Motor neuron (in vitro differentiated cells): ENCODE measurements around the gene LMAN1. TPM values are rescaled to one million over a fixed set of nuclear protein-coding genes. Genes with fewer than 3 reads are reported as not detected.
A peak's percentile ranks its signal among the peaks of the same experiment; 100 is the strongest.

Source experiments
- ATAC-seq, 8 experiments: fragments of 200-7000 bp; cut with Tn5 transposase; replicated peaks in 6 of 8; 2 replicates each; pipeline ENCODE4 v1.8.0; 2021; ENCODE audit warnings: mild to moderate bottlenecking in 8 of 8, moderate library complexity in 8 of 8
- H3K27ac ChIP-seq, 2 donors: fragments of 250-450 bp; sonication (Bioruptor Pico); 2 replicates each; pipeline ENCODE4 v1.9.0; 2021; ENCODE audit warnings: antibody characterized with exemption in 2 of 2, mild to moderate bottlenecking in 2 of 2, moderate library complexity in 1 of 2
- H3K4me1 ChIP-seq, 2 donors: fragments of 250-450 bp; sonication (Bioruptor Pico); replicated peaks in 1 of 2; 2 replicates each; pipeline ENCODE4 v1.6.1; 2021; ENCODE audit warnings: antibody characterized with exemption in 2 of 2, mild to moderate bottlenecking in 2 of 2, moderate library complexity in 1 of 2
- H3K4me3 ChIP-seq, 5 donors: fragments of 250-450 bp; sonication (Bioruptor Pico); 2 replicates each; pipeline ENCODE4 v1.9.0; 2021; ENCODE audit warnings: antibody characterized with exemption in 5 of 5, mild to moderate bottlenecking in 5 of 5, moderate library complexity in 4 of 5
- WGBS, 10 experiments: fragments of 450-650 bp; shearing (Covaris generic); methylation state at CpG; one replicate each; pipeline ENCODE4 v1.0.0; 2022; 5-methylcytosine and 5-hydroxymethylcytosine counted together
- in situ Hi-C, 9 experiments: fragments of 400-800 bp; cut with MboI; loops; one replicate each; pipeline ENCODE4 v1.15.0; 2021; ENCODE audit warnings: low sequenced_read_pairs in 9 of 9, low pct_unique_long_range_greater_than_20kb in 2 of 9; ENCODE audit not compliant: unreplicated experiment in 9 of 9
- total RNA-seq, 8 experiments: library from RNA; unstranded; fragments of 300-600 nt; gene quantifications; 2 replicates each; pipeline versions ENCODE4 v1.2.3 to v1.2.4, GENCODE V29; 2022

Gene LMAN1
- total RNA-seq, 8 experiments from 2014 or later = 46.4 to 154 (median 86.4) TPM

DNA sequence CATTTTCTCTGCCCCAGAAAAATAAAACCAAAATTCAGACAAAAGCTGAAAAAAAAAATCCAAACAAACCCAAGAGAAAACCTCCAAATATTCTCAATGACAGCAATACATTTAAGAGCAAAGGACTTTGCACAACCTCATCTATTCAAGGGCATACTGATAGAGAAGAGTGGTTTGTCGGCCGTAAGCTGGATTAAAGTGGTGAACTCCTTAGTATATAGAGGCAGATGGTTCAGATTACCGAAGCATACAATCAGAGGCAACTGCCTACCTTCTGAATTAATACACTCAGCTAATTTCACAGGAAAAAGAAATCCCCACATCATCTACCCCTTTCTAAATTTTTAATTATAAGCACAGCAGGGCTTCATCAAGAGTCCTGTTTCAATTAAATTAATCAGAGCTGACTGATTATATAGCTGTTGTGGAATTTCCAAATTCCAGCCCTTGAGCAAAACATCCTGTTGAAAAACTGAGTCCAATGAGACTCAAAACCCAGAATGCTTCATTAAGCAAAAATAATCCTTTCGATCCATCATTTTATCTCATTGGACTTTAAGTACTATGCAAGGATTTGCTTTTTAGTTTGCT, 40.5 kb downstream of the LMAN1 start, which contains the start of gene CPLX4:
TSS of gene CPLX4 (minus strand) at position 190 of the 591 bp plus-strand sequence. CDS start at position 3, 187 bp downstream.
- no peak within 1 kb of the TSS for H3K27ac ChIP-seq
- in situ Hi-C loops = loop anchor here in 1 of 9 experiments (10.0 kb wide), 1 partner anchor 76 kb away; no protein-coding TSS in a partner anchor
- H3K4me3 ChIP-seq = no peak within 1 kb of the TSS
- ATAC-seq = no peak
- 0 to 100% (median 82%) methylated on average over 1 to 4 of the region's 4 CpGs for WGBS, 10 experiments
- H3K4me1 ChIP-seq = no peaks in the 10 kb centered on the region

DNA sequence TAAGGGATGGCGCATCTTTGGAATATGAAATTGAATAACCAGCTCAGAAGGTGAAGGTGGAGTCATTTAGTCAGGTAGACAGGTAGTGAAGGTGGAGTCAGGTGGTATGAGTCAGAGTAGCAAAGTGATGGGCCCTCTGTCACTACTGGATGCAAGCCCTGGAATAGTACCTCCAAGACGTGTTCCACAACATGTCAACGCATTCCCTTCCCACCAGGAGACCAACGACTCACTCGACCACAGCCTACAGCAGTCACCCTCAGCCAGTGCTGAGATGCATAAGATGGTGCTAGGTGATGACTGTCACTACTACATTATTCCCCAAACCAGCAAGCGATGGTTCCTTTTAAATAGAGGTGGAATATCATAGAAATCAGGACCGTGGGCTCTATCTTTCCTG, 47.4 kb downstream of the LMAN1 start:
- in situ Hi-C loops = loop anchor here in 1 of 9 experiments (10.0 kb wide), 1 partner anchor 83 kb away; no protein-coding TSS in a partner anchor
- Histone ChIP-seq H3K4me3 (no peak overlapping the region), H3K27ac (no peak overlapping the region), H3K4me1 (no peaks in the 10 kb centered on the region)
- 20 to 95% (median 79%) methylated on average over 1 to 7 of the region's 7 CpGs; no CpG with 5 or more reads in 2 of the 10 experiments for WGBS, 10 experiments
- no peak for ATAC-seq

DNA sequence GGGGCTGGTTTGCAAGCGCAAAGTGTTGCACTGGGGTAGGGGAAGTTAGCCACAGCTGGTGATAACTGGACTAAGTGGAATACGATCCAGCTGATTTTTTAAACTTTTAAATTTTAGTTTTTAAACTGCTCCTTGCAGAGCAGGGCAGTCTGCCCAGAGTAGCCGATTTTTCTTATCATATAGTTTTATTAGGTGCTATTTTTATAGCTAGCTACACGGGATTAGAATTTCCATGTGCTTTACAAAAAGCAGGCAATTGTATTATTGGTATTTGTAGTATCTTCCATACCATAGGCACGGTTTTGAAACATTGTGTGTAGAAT, 50.2 kb downstream of the LMAN1 start:
- 0 to 73% (median 18%) methylated on average over 1 to 4 of the region's 5 CpGs; no CpG with 5 or more reads in 2 of the 10 experiments for WGBS, 10 experiments
- in situ Hi-C loops = no loop called here
- peak overlapping the region; percentile 20 to 33 (median 28) for H3K4me3 ChIP-seq
- peak in 3 of 8 experiments; percentile 65 to 71 (median 67) for ATAC-seq
- H3K4me1 ChIP-seq = no peaks in the 10 kb centered on the region
- H3K27ac ChIP-seq = no peak overlapping the region

DNA sequence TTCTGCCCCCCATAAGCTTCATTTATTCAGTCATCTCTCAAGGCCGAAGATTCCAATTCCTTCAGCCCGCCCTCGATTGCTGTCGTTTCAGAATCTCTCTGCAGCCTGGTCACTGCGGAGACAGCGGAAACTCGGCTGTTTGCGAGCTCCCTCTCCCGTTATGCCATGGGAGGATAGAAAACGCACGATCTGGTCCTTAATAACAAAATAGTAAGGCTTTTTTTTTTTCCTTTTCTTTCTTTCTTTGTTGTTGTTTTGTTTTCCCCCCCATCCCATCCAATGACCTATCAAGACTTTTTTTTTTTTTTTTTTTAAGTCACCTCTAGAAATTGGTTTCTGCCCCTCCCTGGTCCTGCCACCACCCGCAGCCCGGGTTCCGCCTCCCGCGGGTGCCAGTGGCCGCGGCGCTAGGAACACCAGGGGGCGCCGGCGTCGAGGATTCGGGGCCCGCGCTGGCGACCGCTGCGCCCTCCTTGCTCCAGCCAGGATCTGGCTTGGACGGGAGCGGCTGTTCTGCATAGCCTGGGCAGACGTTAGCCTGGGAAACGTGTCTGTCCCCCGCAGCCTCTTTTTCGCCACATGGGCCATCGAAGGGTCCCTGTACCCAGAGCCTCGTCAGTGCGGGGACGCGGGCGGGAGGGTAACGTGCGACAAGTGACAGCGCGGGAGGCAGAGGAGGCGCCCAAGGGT, 50.7 kb downstream of the LMAN1 start:
- peak overlapping the region; percentile 20 to 33 (median 28) for H3K4me3 ChIP-seq
- no peak overlapping the region for H3K27ac ChIP-seq
- in situ Hi-C loops = no loop called here
- ATAC-seq = peak; percentile 98 to 100 (median 99)
- 0 to 14% (median 1%) methylated on average over 2 to 31 of the region's 46 CpGs; no CpG with 5 or more reads in 1 of the 10 experiments for WGBS, 10 experiments
- H3K4me1 ChIP-seq = no peaks in the 10 kb centered on the region

DNA sequence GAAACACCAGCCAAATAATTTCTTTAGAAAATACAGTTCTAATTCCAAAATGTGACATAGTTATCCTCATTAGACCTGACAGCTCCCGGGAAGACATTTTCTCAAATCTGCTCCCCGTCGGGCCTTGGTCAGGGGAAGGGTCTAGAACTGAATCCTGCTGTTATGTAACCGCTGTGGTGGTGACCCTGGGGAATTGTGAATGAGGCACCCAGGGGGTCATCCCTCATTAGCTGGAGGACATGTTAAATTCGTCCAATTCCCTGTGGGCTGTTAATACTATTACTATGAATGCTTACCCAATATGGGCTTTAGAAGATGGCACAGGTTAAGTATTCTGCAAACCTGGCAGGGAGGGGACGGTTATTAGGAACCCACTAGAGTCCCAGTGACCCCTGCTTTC, 52.4 kb downstream of the LMAN1 start:
- in situ Hi-C loops = no loop called here

DNA sequence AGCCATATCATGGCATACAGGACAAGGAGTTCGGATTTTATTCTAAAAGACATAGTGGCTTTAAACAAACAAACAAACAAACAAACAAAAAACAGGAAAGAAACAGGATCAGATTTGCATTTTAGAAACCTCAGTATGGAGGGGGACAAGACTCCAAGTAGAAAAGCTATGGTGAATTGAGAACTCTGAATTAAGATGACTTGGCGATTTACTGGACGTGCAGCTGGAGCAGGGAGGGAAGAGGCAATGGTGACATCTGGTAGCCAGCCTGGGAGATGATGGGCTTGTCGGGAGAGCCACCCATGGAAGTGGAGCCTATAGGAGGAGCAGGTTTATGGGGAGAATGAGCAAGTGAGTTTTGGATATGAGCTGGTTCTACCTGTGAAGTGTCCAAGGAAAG, 53.8 kb downstream of the LMAN1 start:
- in situ Hi-C loops = no loop called here
- Histone ChIP-seq H3K4me3 (no peak overlapping the region), H3K4me1 (no peaks in the 10 kb centered on the region), H3K27ac (no peak overlapping the region)
- ATAC-seq = peak in 1 of 8 experiments; percentile 29
- 17 to 83% (median 59%) methylated on average over 1 to 4 of the region's 4 CpGs for WGBS, 10 experiments

More for the DNA sequence above, 52.4 kb downstream of the LMAN1 start:
- H3K4me3 ChIP-seq = no peak overlapping the region
- no peaks in the 10 kb centered on the region for H3K4me1 ChIP-seq
- WGBS, 10 experiments = 40 to 100% (median 73%) methylated on average over 1 to 6 of the region's 6 CpGs; no CpG with 5 or more reads in 2 of the 10 experiments
- H3K27ac ChIP-seq = no peak overlapping the region
- ATAC-seq = no peak

DNA sequence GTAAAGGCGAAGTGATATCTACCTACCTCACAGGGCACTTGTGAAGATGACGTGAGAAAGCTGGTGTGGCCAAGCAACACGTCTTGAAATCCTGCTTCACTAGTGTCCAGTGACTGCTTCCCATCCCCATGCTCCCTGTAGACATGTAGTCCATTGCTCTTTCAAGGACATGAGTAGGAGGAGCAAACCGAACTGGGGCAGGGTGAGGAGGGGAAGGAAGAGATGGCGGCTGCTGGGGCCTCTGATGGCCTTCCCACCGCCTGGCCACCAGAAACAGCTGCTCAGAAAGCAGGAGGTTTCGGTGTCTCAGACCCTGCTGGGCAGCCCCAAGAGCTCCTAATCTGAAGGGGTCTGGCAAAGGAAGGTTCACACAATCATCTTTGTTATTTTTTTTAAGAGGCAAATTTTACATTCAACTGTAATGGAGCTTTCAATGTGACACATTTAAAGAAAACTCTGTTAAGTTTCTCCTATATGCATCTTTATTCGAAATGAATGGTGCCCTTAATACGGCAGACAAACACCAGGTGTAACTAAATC, 55.3 kb downstream of the LMAN1 start:
- in situ Hi-C loops = no loop called here
- ATAC-seq = no peak
- Histone ChIP-seq H3K4me1 (no peaks in the 10 kb centered on the region), H3K27ac (no peak overlapping the region), H3K4me3 (no peak overlapping the region)
- 61 to 97% (median 83%) methylated on average over 1 to 5 of the region's 9 CpGs; no CpG with 5 or more reads in 1 of the 10 experiments for whole genome bisulfite sequencing, 10 experiments

DNA sequence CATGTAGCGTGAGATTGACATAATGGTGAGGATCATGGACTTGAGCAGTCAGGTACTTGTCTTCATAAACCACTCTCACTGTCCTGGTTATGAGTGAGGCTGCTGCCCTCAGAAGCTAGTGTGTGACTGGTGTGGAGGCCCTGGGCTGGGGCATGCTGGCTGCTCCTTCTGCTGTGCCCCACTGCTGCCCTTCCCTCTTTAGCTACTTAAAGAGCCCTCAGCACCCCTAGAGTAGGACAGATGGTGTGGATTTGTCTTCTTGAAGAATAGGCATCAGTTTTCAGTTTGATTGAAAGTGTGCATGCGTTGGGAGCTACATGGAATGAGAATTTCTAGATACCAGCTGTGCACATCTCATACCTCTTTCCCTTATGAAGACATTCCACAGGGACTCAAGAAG, 56.1 kb downstream of the LMAN1 start:
- WGBS, 10 experiments = 60 to 100% (median 74%) methylated on average over 1 to 2 of the region's 2 CpGs; no CpG with 5 or more reads in 4 of the 10 experiments
- Histone ChIP-seq H3K4me1 (no peaks in the 10 kb centered on the region), H3K4me3 (no peak overlapping the region), H3K27ac (no peak overlapping the region)
- in situ Hi-C loops = no loop called here
- ATAC-seq = no peak

DNA sequence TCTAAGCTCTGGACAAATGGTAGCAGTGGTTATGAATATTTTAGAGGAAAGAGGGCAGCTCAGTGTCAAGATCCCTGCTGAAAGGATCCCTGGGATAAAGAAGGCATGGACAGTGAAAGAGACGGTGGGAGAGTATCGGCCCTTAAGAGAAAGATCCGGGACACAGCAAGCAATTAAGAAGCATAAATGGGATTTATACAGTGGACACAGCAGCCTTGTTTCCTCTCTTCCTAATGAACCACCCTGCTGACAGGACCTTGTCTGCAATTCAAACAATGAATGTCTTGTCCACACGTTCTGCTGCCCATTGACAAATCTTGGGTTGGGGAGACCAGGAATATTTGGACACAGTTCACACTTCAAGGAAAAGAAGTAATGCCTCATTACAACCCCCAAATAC, 57.1 kb downstream of the LMAN1 start:
- no peaks in the 10 kb centered on the region for H3K4me1 ChIP-seq
- 33 to 100% (median 40%) methylated on average over 1 to 3 of the region's 4 CpGs; no CpG with 5 or more reads in 5 of the 10 experiments for WGBS, 10 experiments
- ATAC-seq = no peak
- no peak overlapping the region for H3K27ac ChIP-seq
- in situ Hi-C loops = no loop called here
- H3K4me3 ChIP-seq = no peak overlapping the region

DNA sequence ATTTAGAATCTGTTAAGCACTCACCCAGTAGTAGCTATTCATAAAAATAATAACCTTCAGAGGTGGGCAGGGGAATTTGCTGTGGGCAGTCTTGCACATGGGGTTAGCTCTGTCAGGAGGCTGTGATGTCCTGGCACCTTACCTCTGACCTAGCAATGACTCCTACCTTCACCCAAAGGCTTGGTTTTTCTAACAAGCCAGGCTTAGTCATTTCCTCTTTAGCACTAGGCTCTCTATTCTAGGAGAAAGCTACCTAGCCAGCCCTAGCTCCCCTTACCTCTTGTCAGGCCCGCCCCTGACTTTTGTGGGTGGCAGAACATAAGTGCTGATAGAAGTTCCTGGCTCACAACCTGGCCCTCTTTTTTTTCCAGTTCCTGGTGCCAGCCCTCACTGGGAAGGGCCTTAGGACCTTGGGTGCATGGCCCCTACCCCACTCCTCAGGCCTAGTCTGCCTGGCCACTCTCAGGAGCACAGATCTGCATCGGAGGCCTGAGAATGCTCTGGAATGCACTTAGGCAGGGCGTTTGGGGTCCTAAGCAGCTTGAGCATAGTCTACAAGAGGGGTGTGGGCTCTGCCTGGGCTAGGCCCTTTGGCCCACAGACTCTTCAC, 58.3 kb downstream of the LMAN1 start:
- Histone ChIP-seq H3K4me3 (no peak overlapping the region), H3K27ac (no peak overlapping the region), H3K4me1 (no peaks in the 10 kb centered on the region)
- in situ Hi-C loops = no loop called here
- WGBS, 10 experiments = 56 to 100% (median 65%) methylated on average over 1 to 2 of the region's 3 CpGs; no CpG with 5 or more reads in 7 of the 10 experiments
- ATAC-seq = no peak

DNA sequence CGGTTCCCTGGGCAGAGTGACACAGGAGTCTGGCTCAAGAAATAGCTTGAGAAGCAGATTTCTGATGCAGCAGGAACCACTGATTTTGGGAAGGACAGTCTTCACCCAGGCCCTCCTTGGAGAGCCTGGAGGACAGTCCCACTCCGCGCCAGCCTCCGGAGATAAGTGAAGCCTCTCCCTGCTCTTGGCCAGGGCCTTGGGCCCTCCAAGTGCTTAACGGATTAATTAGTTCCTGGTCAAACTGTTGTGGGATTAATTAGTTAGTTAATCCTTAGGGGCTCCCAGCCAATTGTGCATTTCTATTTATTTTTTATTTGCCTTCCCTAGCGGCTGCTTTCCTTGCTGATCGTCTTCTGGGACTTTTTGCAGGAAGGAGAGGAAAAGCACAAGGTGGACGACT, 60.2 kb downstream of the LMAN1 start:
- H3K27ac ChIP-seq = no peak overlapping the region
- no peak for ATAC-seq
- no peaks in the 10 kb centered on the region for H3K4me1 ChIP-seq
- no peak overlapping the region for H3K4me3 ChIP-seq
- in situ Hi-C loops = no loop called here
- WGBS, 10 experiments = 0 to 100% (median 57%) methylated on average over 1 to 5 of the region's 8 CpGs; no CpG with 5 or more reads in 1 of the 10 experiments

DNA sequence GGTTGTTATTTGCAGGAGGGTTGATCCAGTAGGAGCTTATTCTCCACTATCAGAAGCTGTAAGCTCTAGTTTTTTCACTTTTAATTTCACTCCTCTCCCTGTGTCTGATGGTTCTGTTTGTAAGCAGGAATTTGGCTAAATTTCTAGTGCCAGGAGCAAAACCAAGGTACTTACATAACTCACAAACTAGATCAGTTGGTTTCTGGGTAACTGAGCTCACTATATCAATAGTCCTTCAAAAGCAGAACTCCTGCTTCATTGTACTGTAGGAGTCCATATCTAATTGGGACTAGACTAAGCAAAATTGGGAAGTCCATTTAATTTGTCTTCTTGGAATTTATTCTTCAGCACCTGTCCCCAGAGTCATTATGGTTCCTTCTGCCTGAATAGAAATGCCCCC, 65.7 kb downstream of the LMAN1 start:
- H3K27ac ChIP-seq = no peak overlapping the region
- no peak for ATAC-seq
- in situ Hi-C loops = no loop called here
- no peaks in the 10 kb centered on the region for H3K4me1 ChIP-seq
- no peak overlapping the region for H3K4me3 ChIP-seq

DNA sequence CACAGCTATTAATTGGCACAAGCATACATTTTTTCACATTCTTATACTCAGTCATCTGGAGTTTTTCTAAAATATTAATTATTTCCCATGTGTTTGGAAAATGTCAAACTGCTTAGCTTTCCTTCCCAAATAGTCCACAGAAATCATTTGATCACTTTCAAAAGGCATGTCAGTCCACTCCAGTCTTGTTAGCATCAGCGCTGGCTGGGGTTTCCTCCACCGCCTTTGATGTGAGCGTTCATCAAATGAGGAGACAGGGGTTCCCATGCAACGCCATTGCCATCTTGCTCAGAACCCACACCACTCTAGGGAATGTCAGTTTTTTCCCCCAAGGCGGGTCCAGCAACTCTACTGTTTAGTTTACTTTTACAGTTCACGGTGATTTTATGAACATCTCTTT, 72.7 kb downstream of the LMAN1 start:
- no peaks in the 10 kb centered on the region for H3K4me1 ChIP-seq
- in situ Hi-C loops = no loop called here
- ATAC-seq = no peak
- H3K27ac ChIP-seq = no peak overlapping the region
- 0 to 85% (median 40%) methylated on average over 1 to 5 of the region's 6 CpGs for WGBS, 10 experiments
- no peak overlapping the region for H3K4me3 ChIP-seq
